ENCODE measurements around the gene ABCA10.
"Not testable (repeated sequence)": the region's sequence is repeated elsewhere in the genome, so short reads cannot be mapped to it uniquely, and the experiment has no call there.

Gene ABCA10, protein sequence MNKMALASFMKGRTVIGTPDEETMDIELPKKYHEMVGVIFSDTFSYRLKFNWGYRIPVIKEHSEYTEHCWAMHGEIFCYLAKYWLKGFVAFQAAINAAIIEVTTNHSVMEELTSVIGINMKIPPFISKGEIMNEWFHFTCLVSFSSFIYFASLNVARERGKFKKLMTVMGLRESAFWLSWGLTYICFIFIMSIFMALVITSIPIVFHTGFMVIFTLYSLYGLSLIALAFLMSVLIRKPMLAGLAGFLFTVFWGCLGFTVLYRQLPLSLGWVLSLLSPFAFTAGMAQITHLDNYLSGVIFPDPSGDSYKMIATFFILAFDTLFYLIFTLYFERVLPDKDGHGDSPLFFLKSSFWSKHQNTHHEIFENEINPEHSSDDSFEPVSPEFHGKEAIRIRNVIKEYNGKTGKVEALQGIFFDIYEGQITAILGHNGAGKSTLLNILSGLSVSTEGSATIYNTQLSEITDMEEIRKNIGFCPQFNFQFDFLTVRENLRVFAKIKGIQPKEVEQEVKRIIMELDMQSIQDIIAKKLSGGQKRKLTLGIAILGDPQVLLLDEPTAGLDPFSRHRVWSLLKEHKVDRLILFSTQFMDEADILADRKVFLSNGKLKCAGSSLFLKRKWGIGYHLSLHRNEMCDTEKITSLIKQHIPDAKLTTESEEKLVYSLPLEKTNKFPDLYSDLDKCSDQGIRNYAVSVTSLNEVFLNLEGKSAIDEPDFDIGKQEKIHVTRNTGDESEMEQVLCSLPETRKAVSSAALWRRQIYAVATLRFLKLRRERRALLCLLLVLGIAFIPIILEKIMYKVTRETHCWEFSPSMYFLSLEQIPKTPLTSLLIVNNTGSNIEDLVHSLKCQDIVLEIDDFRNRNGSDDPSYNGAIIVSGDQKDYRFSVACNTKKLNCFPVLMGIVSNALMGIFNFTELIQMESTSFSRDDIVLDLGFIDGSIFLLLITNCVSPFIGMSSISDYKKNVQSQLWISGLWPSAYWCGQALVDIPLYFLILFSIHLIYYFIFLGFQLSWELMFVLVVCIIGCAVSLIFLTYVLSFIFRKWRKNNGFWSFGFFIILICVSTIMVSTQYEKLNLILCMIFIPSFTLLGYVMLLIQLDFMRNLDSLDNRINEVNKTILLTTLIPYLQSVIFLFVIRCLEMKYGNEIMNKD (N-terminal part only)

GRCh38 chr17:69228576-69228975 lies at the start of gene ABCA10:
TSS of gene ABCA10 (minus strand) at chr17:69228824. CDS start at chr17:69225358, 3,466 bp downstream.
- intact Hi-C loops (cut with DNase I), result no loop called here
- DNase-seq, result no peak

DNA sequence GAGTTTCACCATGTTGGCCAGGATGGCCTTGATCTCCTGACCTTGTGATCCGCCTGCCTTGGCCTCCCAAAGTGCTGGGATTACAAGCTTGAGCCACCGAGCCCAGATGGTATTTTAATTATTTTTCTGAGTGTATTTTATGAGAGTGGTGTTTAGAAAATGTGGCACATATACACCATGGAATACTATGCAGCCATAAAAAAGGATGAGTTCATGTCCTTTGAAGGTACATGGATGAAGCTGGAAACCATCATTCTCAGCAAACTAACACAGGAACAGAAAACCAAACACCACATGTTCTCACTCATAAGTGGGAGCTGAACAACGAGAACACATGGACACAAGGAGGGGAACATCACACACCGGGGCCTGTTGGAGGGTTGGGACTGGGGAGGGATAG lies 47.7 kb upstream of the ABCA10 start:
- intact Hi-C loops (cut with DNase I); DNase-seq: not testable (repeated sequence)

DNA sequence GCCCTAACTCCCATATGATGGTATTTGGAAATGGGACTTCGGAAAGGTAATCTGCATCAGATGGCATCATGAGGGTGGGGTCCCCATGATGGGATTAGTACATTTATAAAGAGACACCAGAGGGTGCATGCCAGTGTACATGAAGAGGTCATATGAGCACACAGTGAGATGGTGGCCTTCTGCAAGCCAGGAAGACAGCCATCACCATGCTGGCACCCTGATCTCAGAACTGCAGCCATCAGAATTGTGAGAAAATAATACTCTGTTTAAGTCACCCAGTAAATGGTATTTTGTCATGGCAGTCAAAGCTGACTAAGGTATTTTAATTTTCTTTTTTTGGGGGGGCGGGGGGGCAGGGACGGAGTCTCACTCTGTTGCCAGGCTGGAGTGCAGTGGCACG lies 47.1 kb upstream of the ABCA10 start:
- no peak for DNase-seq
- intact Hi-C loops (cut with DNase I), result no loop called here

DNA sequence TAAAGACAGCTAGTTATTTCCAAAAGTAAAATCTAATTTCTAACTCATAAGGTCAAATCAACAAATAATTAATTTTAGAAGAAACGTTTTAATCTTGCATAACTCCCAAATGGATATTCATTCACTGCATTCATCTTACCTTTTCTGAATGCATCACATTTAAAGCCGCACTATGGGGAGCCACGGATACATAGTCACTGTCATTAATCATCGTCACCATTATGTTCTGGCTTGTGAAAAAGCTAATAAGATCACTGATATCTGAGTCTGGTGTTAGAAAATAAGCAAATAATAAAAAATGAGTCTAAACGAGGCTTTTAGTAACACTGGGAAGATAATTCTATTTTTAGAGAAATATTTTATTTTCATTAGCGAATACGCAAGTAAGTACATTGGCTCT lies 42.4 kb upstream of the ABCA10 start:
- no peak for DNase-seq
- intact Hi-C loops (cut with DNase I), result no loop called here

GRCh38 chr17:69269131-69269998 lies 40.7 kb upstream of the ABCA10 start:
- intact Hi-C loops (cut with DNase I), result no loop called here
- no peak for DNase-seq

GRCh38 chr17:69268543-69269014 lies 40.0 kb upstream of the ABCA10 start:
- DNase-seq, result no peak

DNA sequence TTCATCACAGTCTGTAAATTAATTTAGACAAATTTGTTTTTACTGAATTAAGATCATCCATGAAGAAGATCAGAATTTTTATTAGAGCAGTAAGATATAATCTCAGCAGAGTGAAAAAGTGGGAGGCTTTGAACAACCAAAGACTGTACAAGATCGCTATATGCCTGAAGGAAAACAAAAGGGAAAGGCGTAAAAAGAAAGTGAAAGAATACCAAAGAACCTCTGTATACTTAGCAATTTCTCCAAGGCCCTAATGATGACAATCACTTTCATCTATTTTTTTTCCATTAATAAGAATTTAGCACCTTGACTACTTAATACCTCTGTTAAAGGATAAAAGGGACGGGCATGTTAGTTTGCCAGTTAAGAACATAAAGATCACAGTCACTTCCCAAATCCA lies 38.6 kb upstream of the ABCA10 start:
- no peak for DNase-seq
- intact Hi-C loops (cut with DNase I), result no loop called here

More at GRCh38 chr17:69268543-69269014, 40.0 kb upstream of the ABCA10 start:
- intact Hi-C loops (cut with DNase I), result no loop called here

- intact Hi-C loops (cut with DNase I), result no loop called here
- DNase-seq, result no peak
Observed at GRCh38 chr17:69265873-69266272, 37.2 kb upstream of the ABCA10 start.

DNA sequence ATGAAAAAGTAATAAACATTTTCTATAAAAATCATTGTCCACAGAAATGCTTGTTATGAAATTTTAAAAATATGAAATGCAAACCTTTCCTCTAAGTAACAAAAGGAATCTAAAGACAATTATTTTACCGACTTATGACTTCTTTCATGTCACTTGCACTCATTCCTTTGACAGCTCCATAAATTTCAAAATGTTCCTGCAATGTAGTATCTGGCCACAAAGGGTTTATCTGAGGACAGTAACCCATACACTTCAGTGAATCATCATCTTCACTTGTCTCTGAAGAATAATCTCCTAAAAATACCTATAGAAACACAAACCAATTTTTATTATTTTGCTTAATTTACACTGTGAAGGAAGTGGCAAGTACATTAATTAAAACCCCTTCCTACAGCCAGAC lies 25.6 kb upstream of the ABCA10 start:
- DNase-seq, result no peak
- intact Hi-C loops (cut with DNase I), result no loop called here

- DNase-seq, result no peak
- intact Hi-C loops (cut with DNase I), result no loop called here
Observed at GRCh38 chr17:69250641-69251040, 22.0 kb upstream of the ABCA10 start.

- intact Hi-C loops (cut with DNase I), result loop anchor here (2.0 kb wide), 1 partner anchor 474 kb away; no protein-coding TSS in a partner anchor
- no peak for DNase-seq
Observed at GRCh38 chr17:69246726-69247375, 18.2 kb upstream of the ABCA10 start.

GRCh38 chr17:69246202-69246601 lies 17.6 kb upstream of the ABCA10 start:
- DNase-seq, result no peak
- intact Hi-C loops (cut with DNase I), result loop anchor here (2.0 kb wide), 1 partner anchor 473 kb away; no protein-coding TSS in a partner anchor

- intact Hi-C loops (cut with DNase I), result loop anchor here (2.0 kb wide), 1 partner anchor 473 kb away; no protein-coding TSS in a partner anchor
- DNase-seq, result no peak
Observed at GRCh38 chr17:69245617-69246016, 17.0 kb upstream of the ABCA10 start.

GRCh38 chr17:69239611-69240600 lies 11.3 kb upstream of the ABCA10 start:
- DNase-seq, result no peak
- intact Hi-C loops (cut with DNase I), result loop anchor here (5.0 to 10.0 kb wide), 3 partner anchors 175 to 725 kb away; partner anchors contain the start of genes ABCA9 and PRKAR1A

DNA sequence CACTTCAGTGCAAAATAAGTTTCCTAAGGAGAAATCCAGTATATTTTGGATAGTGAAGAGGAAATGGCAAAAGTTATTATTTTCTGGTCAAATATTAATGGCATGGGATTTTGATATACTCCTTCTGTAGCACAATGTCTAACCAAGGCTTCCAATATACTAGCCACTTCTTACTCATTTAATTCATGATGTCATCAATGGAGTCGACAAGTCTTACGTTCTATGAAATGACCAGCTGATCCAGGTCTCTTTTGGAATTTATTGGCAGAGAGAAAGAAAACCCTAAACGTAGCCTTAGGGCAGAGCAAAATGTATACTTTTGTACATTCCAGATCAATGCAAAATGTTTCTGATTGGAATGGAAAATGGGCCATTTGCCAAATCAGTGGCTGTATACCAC lies 8.3 kb upstream of the ABCA10 start:
- intact Hi-C loops (cut with DNase I), result loop anchor here (10.0 kb wide), 2 partner anchors 172 to 722 kb away; partner anchors contain the start of genes ABCA9 and PRKAR1A
- DNase-seq, result no peak

GRCh38 chr17:69236464-69236863 lies 7.8 kb upstream of the ABCA10 start:
- no peak for DNase-seq
- intact Hi-C loops (cut with DNase I), result loop anchor here (10.0 kb wide), 2 partner anchors 172 to 722 kb away; partner anchors contain the start of genes ABCA9 and PRKAR1A

GRCh38 chr17:69235338-69236058 lies 6.9 kb upstream of the ABCA10 start:
- intact Hi-C loops (cut with DNase I), result loop anchor here (1.0 to 10.0 kb wide), 3 partner anchors 171 to 721 kb away; partner anchors contain the start of genes ABCA9 and PRKAR1A
- DNase-seq, result peak in 9 of 10 donors; percentile 33 to 94 (median 70)

Measured in posterior cingulate gyrus (tissue), 11 donors.